Esophagus muscularis mucosa (tissue), 4 donors: ENCODE data around the gene SIDT1. TPM values are rescaled to one million over a fixed set of nuclear protein-coding genes. Genes with fewer than 3 reads are reported as not detected.

Experiments used
- DNase-seq: peaks from one replicate; pipeline ENCODE4 v3.0.0-alpha.2; 2017; ENCODE audit errors: extremely low spot score
- H3K27ac ChIP-seq, 4 donors: fragments of 200-600 bp; sonication (generic); replicated peaks in 1 of 4; 1 replicate in 3 of 4; 2 replicates in 1 of 4; pipeline ENCODE4 v1.5.1; 2016 to 2019; ENCODE audit warnings: mild to moderate bottlenecking in 1 of 4
- H3K27me3 ChIP-seq, 4 donors: fragments of 200-600 bp; sonication (generic); one replicate each; pipeline versions ENCODE4 v1.5.1 to v1.6.0; 2016 to 2019
- H3K36me3 ChIP-seq, 4 donors: fragments of 200-600 bp; sonication (generic); one replicate each; pipeline ENCODE4 v1.5.1; 2016 to 2019
- H3K4me1 ChIP-seq, 4 donors: fragments of 200-600 bp; sonication (generic); one replicate each; pipeline ENCODE4 v1.5.1; 2016 to 2019
- H3K4me3 ChIP-seq, 4 donors: fragments of 200-600 bp; sonication (generic); 1 replicate in 2 of 4; 2 replicates in 2 of 4; pipeline ENCODE4 v1.5.1; 2016 to 2019; ENCODE audit warnings: mild to moderate bottlenecking in 4 of 4, moderate library complexity in 1 of 4
- H3K9me3 ChIP-seq, 4 donors: fragments of 200-600 bp; sonication (generic); 1 replicate in 3 of 4; 2 replicates in 1 of 4; pipeline ENCODE4 v1.5.1; 2016 to 2019
- CTCF ChIP-seq, 3 experiments: fragments of 200-600 bp in 2 of 3; fragments of 450-650 bp in 1 of 3; sonication (generic) in 2 of 3; IDR thresholded peaks; one replicate each; pipeline ENCODE4 v1.5.1; 2017 to 2019; ENCODE audit warnings: antibody characterized with exemption in 3 of 3, mild to moderate bottlenecking in 2 of 3, moderate library complexity in 1 of 3
- EP300 ChIP-seq: sonication (generic); formaldehyde crosslinking; IDR thresholded peaks from one replicate; pipeline ENCODE4 v1.6.1; 2017; ENCODE audit warnings: antibody characterized with exemption
- POLR2A ChIP-seq: fragments of 450-650 bp; IDR thresholded peaks from one replicate; pipeline ENCODE4 v1.6.1; 2017; ENCODE audit warnings: antibody characterized with exemption, moderate library complexity, mild to moderate bottlenecking, low read depth
- POLR2AphosphoS5 ChIP-seq, 2 donors: sonication (generic); formaldehyde crosslinking; IDR thresholded peaks; one replicate each; pipeline ENCODE4 v1.6.1; 2017; ENCODE audit warnings: antibody characterized with exemption in 2 of 2
- WGBS: methylation state at CpG from one replicate; pipeline ENCODE4 v1.1.5; 2018; 5-methylcytosine and 5-hydroxymethylcytosine counted together
- intact Hi-C: fragments of 100-400 bp; cut with DNase I; formaldehyde crosslinking; loops from one replicate; pipeline ENCODE4 v1.15.1; 2023
- total RNA-seq, 4 donors: library from RNA; depleted of rRNA; stranded (reverse); fragments of >200 nt; gene quantifications; one replicate each; pipeline versions ENCODE4 v1.1.0 to v1.2.1, GENCODE V29; 2016

Gene SIDT1
- total RNA-seq, 4 donors from 2014 or later, result 1.2 to 3.8 (median 1.9) TPM

GRCh38 chr3:113614402-113614801 is 82.0 kb downstream of the SIDT1 start:
- no peak for DNase-seq
- TF ChIP-seq EP300 (no peak), POLR2A (no peak), CTCF (IDR thresholded peaks at IDR 0.05) (no peak), POLR2AphosphoS5 (IDR thresholded peaks at IDR 0.05) (peak; percentile 16 to 21)
- 41% methylated on average over 5 of the region's 5 CpGs for WGBS
- no peaks in the 10 kb centered on the region for H3K27me3 ChIP-seq
- H3K4me1 ChIP-seq, result peaks cover 0 to 15% (median 5%) of the 10 kb centered on the region in 4 donors
- H3K27ac ChIP-seq, result no peak overlapping the region
- intact Hi-C loops, result no loop called here
- no peaks in the 10 kb centered on the region for H3K9me3 ChIP-seq
- no peaks in the 10 kb centered on the region for H3K36me3 ChIP-seq
- no peak overlapping the region for H3K4me3 ChIP-seq

GRCh38 chr3:113615976-113616375 is 83.6 kb downstream of the SIDT1 start:
- Histone ChIP-seq H3K9me3 (no peaks in the 10 kb centered on the region), H3K4me1 (peaks cover 0 to 15% (median 5%) of the 10 kb centered on the region in 4 donors), H3K4me3 (no peak overlapping the region), H3K27ac (no peak overlapping the region), H3K27me3 (no peaks in the 10 kb centered on the region), H3K36me3 (no peaks in the 10 kb centered on the region)
- WGBS, result 68% methylated on average over 4 of the region's 4 CpGs
- intact Hi-C loops, result no loop called here
- TF ChIP-seq POLR2A (no peak), EP300 (no peak), CTCF (IDR thresholded peaks at IDR 0.05) (no peak), POLR2AphosphoS5 (IDR thresholded peaks at IDR 0.05) (no peak)
- DNase-seq, result no peak

- WGBS, result 88% methylated on average over 2 of the region's 2 CpGs
Measured at GRCh38 chr3:113617726-113618125, 85.4 kb downstream of the SIDT1 start.

GRCh38 chr3:113620091-113620490 is 87.7 kb downstream of the SIDT1 start:
- no peaks in the 10 kb centered on the region for H3K27me3 ChIP-seq
- peaks cover 0 to 11% (median 3%) of the 10 kb centered on the region in 4 donors for H3K4me1 ChIP-seq
- intact Hi-C loops, result loop anchor here (10.0 kb wide), 1 partner anchor 565 kb away; no protein-coding TSS in a partner anchor
- H3K36me3 ChIP-seq, result no peaks in the 10 kb centered on the region
- TF ChIP-seq CTCF (IDR thresholded peaks at IDR 0.05), result no peak
- no peak for TF ChIP-seq EP300
- TF ChIP-seq POLR2A, result no peak
- TF ChIP-seq POLR2AphosphoS5 (IDR thresholded peaks at IDR 0.05), result no peak
- DNase-seq, result no peak
- no peaks in the 10 kb centered on the region for H3K9me3 ChIP-seq
- H3K27ac ChIP-seq, result no peak overlapping the region
- H3K4me3 ChIP-seq, result no peak overlapping the region

More at GRCh38 chr3:113617726-113618125, 85.4 kb downstream of the SIDT1 start:
- no peaks in the 10 kb centered on the region for H3K9me3 ChIP-seq
- H3K27ac ChIP-seq, result no peak overlapping the region
- DNase-seq, result no peak
- peaks cover 0 to 15% (median 5%) of the 10 kb centered on the region in 4 donors for H3K4me1 ChIP-seq
- no peak for TF ChIP-seq POLR2A
- H3K36me3 ChIP-seq, result no peaks in the 10 kb centered on the region
- no peak overlapping the region for H3K4me3 ChIP-seq
- intact Hi-C loops, result no loop called here
- no peaks in the 10 kb centered on the region for H3K27me3 ChIP-seq

GRCh38 chr3:113623324-113623723 is 91.0 kb downstream of the SIDT1 start:
- Histone ChIP-seq H3K4me1 (peaks cover 0 to 13% (median 9%) of the 10 kb centered on the region in 4 donors), H3K27me3 (no peaks in the 10 kb centered on the region), H3K9me3 (no peaks in the 10 kb centered on the region), H3K27ac (no peak overlapping the region), H3K36me3 (no peaks in the 10 kb centered on the region), H3K4me3 (no peak overlapping the region)
- 63% methylated on average over 19 of the region's 19 CpGs for WGBS
- no peak for DNase-seq
- TF ChIP-seq CTCF (IDR thresholded peaks at IDR 0.05) (no peak), POLR2AphosphoS5 (IDR thresholded peaks at IDR 0.05) (no peak), EP300 (no peak), POLR2A (no peak)
- intact Hi-C loops, result loop anchor here (10.0 kb wide), 1 partner anchor 569 kb away; no protein-coding TSS in a partner anchor
